ENCODE results near the gene COL21A1. TPM values are rescaled to one million over a fixed set of nuclear protein-coding genes. Genes with fewer than 3 reads are reported as not detected.

The COL21A1 gene
- polyA plus RNA-seq, 2 of the 4 experiments (the other 2 are of a cell fraction) = 1.4 to 3.3 TPM

GRCh38 chr6:56255349-56255748 is 8.0 kb upstream of the COL21A1 start:
- TF ChIP-seq EHF (CRISPR knock-in tag; IDR thresholded peaks at IDR 0.05) = no peak
- no peak for TF ChIP-seq USF2 (IDR thresholded peaks at IDR 0.05)
- TF ChIP-seq ZFP36 (IDR thresholded peaks at IDR 0.05; ENCODE audit: borderline replicate concordance, partially characterized antibody) = no peak
- no peak for TF ChIP-seq ZC3H11A (IDR thresholded peaks at IDR 0.05)
- no peak for TF ChIP-seq NFE2L2 (conservative IDR thresholded peaks at IDR 0.05; ENCODE audit: low read length)
- no peak for TF ChIP-seq CTCF (IDR thresholded peaks at IDR 0.05)
- TF ChIP-seq POLR2A (IDR thresholded peaks at IDR 0.05; ENCODE audit: low read length) = no peak
- TF ChIP-seq CEBPB (IDR thresholded peaks at IDR 0.05) = no peak
- no peak for TF ChIP-seq ESRRA (IDR thresholded peaks at IDR 0.05; ENCODE audit: borderline replicate concordance, low read length)
- no peak for TF ChIP-seq MYC (IDR thresholded peaks at IDR 0.05; ENCODE audit: borderline replicate concordance, low read length)
- no peak for TF ChIP-seq HEYL (CRISPR knock-in tag; IDR thresholded peaks at IDR 0.05)
- TF ChIP-seq NPAS2 (CRISPR knock-in tag; IDR thresholded peaks at IDR 0.05; ENCODE audit: borderline replicate concordance) = no peak
- no peak for TF ChIP-seq CBX8 (IDR thresholded peaks at IDR 0.05)
- TF ChIP-seq MAFK (IDR thresholded peaks at IDR 0.05; ENCODE audit: partially characterized antibody) = no peak
- TF ChIP-seq BHLHE40 (IDR thresholded peaks at IDR 0.05; ENCODE audit: low read depth, low read length) = no peak
- TF ChIP-seq HOXB5 (CRISPR knock-in tag; IDR thresholded peaks at IDR 0.05) = no peak
- no peak for TF ChIP-seq HES2 (IDR thresholded peaks at IDR 0.05)
- POLR2A ChIA-PET = no interaction called here
- CTCF ChIA-PET = no interaction called here

GRCh38 chr6:56250266-56250665 is 2.9 kb upstream of the COL21A1 start:
- ChIA-PET POLR2A (no interaction called here), CTCF (no interaction called here)
- H3K9me3 ChIP-seq = no peaks in the 10 kb centered on the region
- TF ChIP-seq CEBPB (IDR thresholded peaks at IDR 0.05) (no peak), E2F6 (IDR thresholded peaks at IDR 0.05; ENCODE audit: borderline replicate concordance, low read depth) (no peak), ZC3H11A (IDR thresholded peaks at IDR 0.05) (no peak), SMC3 (IDR thresholded peaks at IDR 0.05) (no peak), GATA3 (IDR thresholded peaks at IDR 0.05; ENCODE audit: borderline replicate concordance) (no peak), RCOR1 (IDR thresholded peaks at IDR 0.05; ENCODE audit: low read depth, low read length) (no peak), REST (IDR thresholded peaks at IDR 0.05) (no peak), EHMT2 (IDR thresholded peaks at IDR 0.05; ENCODE audit: low read depth) (no peak), RNF2 (IDR thresholded peaks at IDR 0.05; ENCODE audit: borderline replicate concordance, low read depth) (no peak), NFE2L2 (conservative IDR thresholded peaks at IDR 0.05; ENCODE audit: low read length) (no peak), ZNF302 (CRISPR knock-in tag; IDR thresholded peaks at IDR 0.05) (no peak), HMGXB4 (CRISPR knock-in tag; IDR thresholded peaks at IDR 0.05; ENCODE audit: borderline replicate concordance) (no peak)
- WGBS (ENCODE audit: missing lambda C conversion rate) = 38% methylated on average over 2 of the region's 2 CpGs
- no peak overlapping the region for H3K4me3 ChIP-seq
- FAIRE-seq (no peak), DNase-seq (ENCODE audit: low read depth in 1 of 2, low spot score in 1 of 2) (no peak), ATAC-seq (no peak)
- H3K4me2 ChIP-seq = no peak overlapping the region
- no peak overlapping the region for H3K27ac ChIP-seq
- peaks cover 11% of the 10 kb centered on the region; the same call in 2 of the 3 replicates for H3K4me1 ChIP-seq

More at GRCh38 chr6:56255349-56255748, 8.0 kb upstream of the COL21A1 start:
- WGBS (ENCODE audit: missing lambda C conversion rate) = 90% methylated on average over 1 of the region's 1 CpG
- H3K4me2 ChIP-seq = no peak overlapping the region
- H3K27ac ChIP-seq = no peak overlapping the region
- H3K4me1 ChIP-seq = peaks cover 7% of the 10 kb centered on the region; the same call in 1 of the 3 replicates
- ATAC-seq (no peak), DNase-seq (ENCODE audit: low read depth in 1 of 2, low spot score in 1 of 2) (no peak), FAIRE-seq (no peak)
- H3K4me3 ChIP-seq = no peak overlapping the region
- no peaks in the 10 kb centered on the region for H3K9me3 ChIP-seq
